SU-DHL-6 (cell line): ENCODE measurements around the gene PDE6D.

ENCODE experiments used
- H2AFZ ChIP-seq: fragments of 200-600 bp; sonication (generic); 2 replicates; pipeline ENCODE4 v1.6.1; 2014; ENCODE audit warnings: low read depth, mild to moderate bottlenecking, moderate library complexity, mixed read lengths, antibody characterized with exemption, low read length; ENCODE audit not compliant: severe bottlenecking
- H3F3A ChIP-seq: fragments of 200-600 bp; shearing (Covaris generic); 2 replicates; pipeline ENCODE4 v1.6.0; 2016; ENCODE audit warnings: antibody characterized with exemption, mild to moderate bottlenecking; ENCODE audit not compliant: insufficient read depth
- H3K27ac ChIP-seq: fragments of 200-600 bp; sonication (generic); 2 replicates; pipeline ENCODE4 v1.5.1; 2016; ENCODE audit warnings: low read depth, mild to moderate bottlenecking, low read length, moderate library complexity, mixed read lengths
- H3K27me3 ChIP-seq: fragments of 200-600 bp; sonication (generic), shearing (Covaris generic); 2 replicates; pipeline ENCODE4 v1.6.0; 2014; ENCODE audit warnings: mild to moderate bottlenecking, low read length
- H3K36me3 ChIP-seq: fragments of 200-600 bp; sonication (generic); 2 replicates; pipeline ENCODE4 v1.6.1; 2014; ENCODE audit warnings: mild to moderate bottlenecking, low read length, mixed read lengths
- H3K4me2 ChIP-seq: fragments of 300-600, 200-600 bp; shearing (Covaris generic), sonication (generic); 2 replicates; pipeline ENCODE4 v1.6.0; 2014; ENCODE audit warnings: low read length, low read depth, mild to moderate bottlenecking; ENCODE audit not compliant: poor library complexity, severe bottlenecking
- H3K4me3 ChIP-seq: fragments of 200-600 bp; sonication (generic); 2 replicates; pipeline ENCODE4 v1.5.1; 2014; ENCODE audit warnings: antibody characterized with exemption, low read length, mild to moderate bottlenecking, mixed read lengths; ENCODE audit not compliant: insufficient read depth, poor library complexity, severe bottlenecking
- H3K79me2 ChIP-seq: fragments of 200-600 bp; sonication (generic); 2 replicates; pipeline ENCODE4 v1.6.1; 2014; ENCODE audit warnings: mild to moderate bottlenecking, low read length, moderate library complexity; ENCODE audit not compliant: insufficient read depth
- H3K9ac ChIP-seq: fragments of 200-600 bp; sonication (generic); 2 replicates; pipeline ENCODE4 v1.7.0; 2014; ENCODE audit warnings: mild to moderate bottlenecking, low read length
- H3K9me2 ChIP-seq: fragments of 200-600 bp; sonication (generic); replicated peaks from 2 replicates; pipeline ENCODE4 v1.6.1; 2014; ENCODE audit warnings: low read length; ENCODE audit not compliant: insufficient read depth
- H3K9me3 ChIP-seq: fragments of 200-600 bp; sonication (generic); 2 replicates; pipeline ENCODE4 v1.6.1; 2014; ENCODE audit warnings: low read length, mixed read lengths; ENCODE audit not compliant: insufficient read depth
- H4K20me1 ChIP-seq: fragments of 200-600 bp; sonication (generic); 2 replicates; pipeline ENCODE4 v1.6.1; 2014; ENCODE audit warnings: low read depth, mild to moderate bottlenecking, antibody characterized with exemption, low read length, moderate library complexity, mixed read lengths
- CTCF ChIP-seq: fragments of 200-600 bp; sonication (generic); IDR thresholded peaks from one replicate; pipeline ENCODE4 v1.5.1; 2017; ENCODE audit warnings: antibody characterized with exemption, mild to moderate bottlenecking, low read length, moderate library complexity; ENCODE audit not compliant: insufficient read depth, poor library complexity, severe bottlenecking
- EZH2phosphoT487 ChIP-seq: fragments of 200-600 bp; sonication (generic), shearing (Covaris generic); conservative IDR thresholded peaks from 2 replicates; pipeline ENCODE4 v1.6.1; 2018; ENCODE audit warnings: mild to moderate bottlenecking, antibody characterized with exemption, low read length, moderate library complexity, mixed read lengths

PDE6D gene

GRCh38 chr2:231685349-231686191 lies 95.5 kb downstream of the PDE6D start:
- peak overlapping the region; percentile 96 for H3K9ac ChIP-seq
- H3K27me3 ChIP-seq, result no peaks in the 10 kb centered on the region
- H2AFZ ChIP-seq, result no peak overlapping the region
- peaks cover 49% of the 10 kb centered on the region for H3F3A ChIP-seq
- H3K36me3 ChIP-seq, result no peaks in the 10 kb centered on the region
- H4K20me1 ChIP-seq, result no peaks in the 10 kb centered on the region
- no peak for TF ChIP-seq EZH2phosphoT487
- peak; percentile 52 for TF ChIP-seq CTCF
- H3K4me2 ChIP-seq, result peak overlapping the region; percentile 94
- H3K27ac ChIP-seq, result peak overlapping the region; percentile 94
- no peaks in the 10 kb centered on the region for H3K9me3 ChIP-seq
- H3K9me2 ChIP-seq, result no peaks in the 10 kb centered on the region
- peaks cover 37% of the 10 kb centered on the region for H3K79me2 ChIP-seq
- peak overlapping the region; percentile 64 for H3K4me3 ChIP-seq

DNA sequence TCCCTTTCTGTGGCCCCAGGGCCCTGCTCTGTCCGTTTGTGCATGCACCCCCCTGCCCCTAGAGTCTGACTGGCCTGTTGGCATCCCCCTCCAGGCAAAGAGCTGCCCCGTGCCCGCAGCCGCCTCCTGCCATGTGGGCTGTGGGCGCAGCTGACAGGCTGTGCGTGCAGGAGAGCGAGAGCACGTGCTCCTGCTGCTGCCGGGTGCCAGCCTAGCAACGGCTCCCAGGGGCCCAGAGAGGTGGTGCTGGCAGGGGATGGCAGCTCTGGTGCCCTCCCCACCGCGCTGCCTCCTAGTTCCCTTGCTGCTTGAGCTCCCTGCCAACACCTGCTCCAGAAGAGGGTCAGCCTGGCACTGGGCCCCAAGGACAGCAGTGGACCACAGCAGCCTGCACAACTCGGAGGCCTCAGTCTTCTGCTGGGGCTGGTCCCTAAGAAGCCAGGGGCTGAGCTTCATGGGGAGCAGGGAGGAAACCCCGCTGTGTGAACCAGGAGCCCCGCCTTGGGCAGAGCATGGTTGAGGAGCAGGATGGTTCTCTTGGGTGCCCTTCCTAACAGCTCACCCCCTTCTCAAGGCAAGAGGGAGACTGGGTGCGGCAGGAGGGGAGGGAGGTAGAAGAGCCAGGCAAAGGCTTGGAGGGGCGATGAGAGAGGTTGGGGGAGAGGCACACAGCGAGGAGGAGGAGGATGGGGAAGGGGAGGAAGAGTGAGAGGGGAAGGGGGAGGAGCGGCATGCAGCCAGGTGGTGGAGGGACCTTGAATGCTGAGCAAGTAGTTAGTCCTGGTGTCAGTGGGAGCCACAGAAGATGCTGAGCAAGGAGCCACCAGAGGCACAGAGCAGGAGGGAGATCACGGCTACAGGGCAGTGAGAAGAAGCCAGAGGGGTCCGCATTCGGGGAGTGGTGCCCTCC lies 96.5 kb downstream of the PDE6D start:
- Histone ChIP-seq H3K79me2 (peaks cover 37% of the 10 kb centered on the region), H3K36me3 (no peaks in the 10 kb centered on the region), H3K9me3 (no peaks in the 10 kb centered on the region), H3K9me2 (no peaks in the 10 kb centered on the region), H3K4me2 (peak overlapping the region; percentile 94), H3K27ac (peak overlapping the region; percentile 94), H3K27me3 (no peaks in the 10 kb centered on the region), H3F3A (peaks cover 58% of the 10 kb centered on the region), H3K4me3 (peak overlapping the region; percentile 64), H4K20me1 (no peaks in the 10 kb centered on the region), H2AFZ (no peak overlapping the region), H3K9ac (peak overlapping the region; percentile 96)
- TF ChIP-seq CTCF (no peak), EZH2phosphoT487 (no peak)

DNA sequence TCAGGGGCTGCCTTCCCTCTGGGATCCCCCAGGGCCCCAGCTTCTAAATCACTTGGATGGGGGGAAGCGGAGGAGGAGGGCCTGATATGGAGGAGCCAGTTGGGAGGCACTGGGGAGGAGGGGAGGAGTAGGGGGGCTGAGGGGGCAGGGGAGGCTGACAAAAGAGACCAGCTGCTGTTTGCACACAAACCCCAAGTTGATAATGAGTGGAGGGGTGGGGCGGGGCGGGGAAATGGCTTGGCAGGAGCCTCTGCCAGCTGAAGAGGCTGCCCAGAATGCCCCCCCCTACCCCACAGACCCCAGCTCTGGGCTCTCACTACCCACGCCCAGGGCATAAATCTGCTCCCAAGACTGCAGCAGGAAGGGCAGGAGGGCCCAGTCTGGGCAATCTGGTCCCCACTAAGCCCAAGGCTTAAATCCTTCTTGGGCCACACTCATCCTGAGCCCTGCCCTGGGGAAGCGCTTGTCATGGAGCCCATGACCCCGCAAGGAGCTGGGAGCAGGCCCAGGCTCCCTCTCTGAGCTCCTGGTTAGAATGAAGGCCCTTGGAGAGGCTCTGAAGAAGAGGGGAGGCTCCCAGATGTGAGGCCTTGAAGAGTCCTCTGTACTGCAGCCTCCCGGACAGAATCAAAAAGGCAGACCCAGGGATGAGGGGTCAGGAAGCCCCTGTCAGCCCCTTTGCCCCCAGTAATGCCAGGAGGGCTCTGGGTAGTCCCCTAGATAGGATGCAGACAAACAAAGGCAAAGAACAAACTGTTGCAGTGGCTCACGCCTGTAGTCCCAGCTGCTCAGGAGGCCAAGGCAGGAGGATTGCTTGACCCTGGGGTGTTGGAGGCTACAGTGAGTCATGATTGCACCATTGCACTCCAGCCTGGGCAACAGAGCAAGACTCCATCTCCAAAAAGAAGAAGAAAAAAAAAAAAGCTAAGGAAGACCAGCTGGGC lies 97.5 kb downstream of the PDE6D start:
- Histone ChIP-seq H3K36me3 (no peaks in the 10 kb centered on the region), H3K9me3 (no peaks in the 10 kb centered on the region), H3K4me2 (peak overlapping the region; percentile 94), H3K79me2 (peaks cover 37% of the 10 kb centered on the region), H3F3A (peaks cover 68% of the 10 kb centered on the region), H3K27me3 (no peaks in the 10 kb centered on the region), H3K4me3 (peak overlapping the region; percentile 64), H2AFZ (no peak overlapping the region), H3K9me2 (no peaks in the 10 kb centered on the region), H3K9ac (peak overlapping the region; percentile 96), H4K20me1 (no peaks in the 10 kb centered on the region), H3K27ac (peak overlapping the region; percentile 94)
- TF ChIP-seq CTCF (no peak), EZH2phosphoT487 (no peak)
